Heart left ventricle (tissue), 13 donors: ENCODE results near the gene FBXO9.

Experiments used
- POLR2A ChIP-seq, 2 donors: fragments of 450-650 bp; IDR thresholded peaks; one replicate each; pipeline ENCODE4 v1.6.1; 2017; ENCODE audit warnings: antibody characterized with exemption in 2 of 2, mild to moderate bottlenecking in 2 of 2, moderate library complexity in 2 of 2
- TF ChIP-seq, protein P1 (sequence below), 12 donors: fragments of 200-600 bp; sonication (generic) in 4 of 12; IDR thresholded peaks; one replicate each; pipeline versions ENCODE4 v1.5.0 to v1.8.0; 2018 to 2022; ENCODE audit warnings: antibody characterized with exemption in 12 of 12, mild to moderate bottlenecking in 5 of 12
- donor health status: ischemic (EF 13 %, LVEDD 7.1; RV severe dilation, severe dysfunction).
- donor health status: DM: no; HTN: yes; CAD: no.
- donor health status: DM: no; HTN: no; CAD: no.
- donor health status: ischemic (EF 25% LVEDD 6.9; RV normal size, moderate dysfunction).
- donor health status: ischemic (EF 25% LVEDD 5.7; RV mildly dilated, moderate dysfunction).
- donor health status: ischemic (EF 35%, LVEDD 5.7; RV mildly dilated, moderate dysfunction).
- donor health status: nonischemic (EF 11% LVEDD 7.7; RV severe dilation, severe dysfunction).
- donor health status: DM: yes; HTN: yes; CAD: no.
- donor health status: PGD.
- donor health status: ischemic (EF 29% LVEDD 5.4; RV normal size, mild dysfunction).
- donor health status: nonischemic (EF 23%, LVEDD 6.1; RV moderate dilation, normal function).

GRCh38 chr6:53055873-53056272 is 9.3 kb upstream of the FBXO9 start:
- no peak for TF ChIP-seq POLR2A (IDR thresholded peaks at IDR 0.05)
- TF ChIP-seq, protein P1, sequence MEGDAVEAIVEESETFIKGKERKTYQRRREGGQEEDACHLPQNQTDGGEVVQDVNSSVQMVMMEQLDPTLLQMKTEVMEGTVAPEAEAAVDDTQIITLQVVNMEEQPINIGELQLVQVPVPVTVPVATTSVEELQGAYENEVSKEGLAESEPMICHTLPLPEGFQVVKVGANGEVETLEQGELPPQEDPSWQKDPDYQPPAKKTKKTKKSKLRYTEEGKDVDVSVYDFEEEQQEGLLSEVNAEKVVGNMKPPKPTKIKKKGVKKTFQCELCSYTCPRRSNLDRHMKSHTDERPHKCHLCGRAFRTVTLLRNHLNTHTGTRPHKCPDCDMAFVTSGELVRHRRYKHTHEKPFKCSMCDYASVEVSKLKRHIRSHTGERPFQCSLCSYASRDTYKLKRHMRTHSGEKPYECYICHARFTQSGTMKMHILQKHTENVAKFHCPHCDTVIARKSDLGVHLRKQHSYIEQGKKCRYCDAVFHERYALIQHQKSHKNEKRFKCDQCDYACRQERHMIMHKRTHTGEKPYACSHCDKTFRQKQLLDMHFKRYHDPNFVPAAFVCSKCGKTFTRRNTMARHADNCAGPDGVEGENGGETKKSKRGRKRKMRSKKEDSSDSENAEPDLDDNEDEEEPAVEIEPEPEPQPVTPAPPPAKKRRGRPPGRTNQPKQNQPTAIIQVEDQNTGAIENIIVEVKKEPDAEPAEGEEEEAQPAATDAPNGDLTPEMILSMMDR (IDR thresholded peaks at IDR 0.05) = no peak
